ENCODE data around the gene DIO1. TPM values are rescaled to one million over a fixed set of nuclear protein-coding genes. Genes with fewer than 3 reads are reported as not detected.

The DIO1 gene
- total and polyA plus RNA-seq, 2 of the 8 experiments (the other 6 are each of a cell fraction or from before 2014, with no cell fraction given): 0.14 TPM; not detected in 1

DNA sequence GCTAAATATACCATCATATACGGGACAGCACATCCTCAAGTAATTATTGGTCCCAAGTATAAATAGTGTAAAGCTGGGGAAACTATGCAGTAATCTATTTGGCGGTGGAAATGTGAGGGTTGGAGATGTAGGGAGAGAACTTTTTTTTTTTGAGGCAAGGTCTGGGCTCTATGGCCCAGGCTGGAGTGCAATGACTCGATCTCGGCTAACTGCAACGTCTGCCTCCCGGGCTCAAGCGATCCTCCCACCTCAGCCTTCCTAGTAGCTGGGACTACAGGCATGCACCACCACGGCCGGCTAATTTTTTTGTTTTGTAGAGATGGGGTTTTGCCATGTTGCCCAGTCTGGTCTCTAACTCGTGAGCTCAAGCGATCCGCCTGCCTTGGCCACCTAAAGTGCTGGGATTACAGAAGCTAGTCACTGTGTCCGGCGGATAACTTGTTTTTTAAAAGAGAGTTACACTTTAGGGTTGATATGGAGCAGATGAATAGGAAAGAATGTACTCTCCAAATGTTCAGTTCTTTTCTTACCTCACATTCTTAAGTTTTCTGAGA is 49.6 kb downstream of the DIO1 start:
- Histone ChIP-seq H3K4ac (replicated peaks; ENCODE audit: insufficient read length, low read depth, low read length) (no peak overlapping the region), H3K4me2 (ENCODE audit: insufficient read depth in 1 of 2, low read depth in 2 of 2, low read length in 2 of 2) (no peak overlapping the region), H3K27me3 (replicated peaks in 1 of 4; ENCODE audit: control insufficient read depth in 3 of 4, extremely low read depth in 1 of 4, insufficient read depth in 3 of 4, low read length in 3 of 4) (no peaks in the 10 kb centered on the region), H2AK5ac (ENCODE audit: low read depth, low read length) (no peak overlapping the region), H3K27ac (ENCODE audit: low read depth, low read length) (no peak overlapping the region), H4K8ac (ENCODE audit: extremely low read depth, insufficient read depth, low read length) (no peak overlapping the region), H2AFZ (ENCODE audit: low read length) (no peak overlapping the region), H3K14ac (ENCODE audit: insufficient read length) (no peak overlapping the region), H3K56ac (replicated peaks; ENCODE audit: insufficient read length, low read depth, low read length) (no peak overlapping the region), H3K36me3 (ENCODE audit: control insufficient read depth in 2 of 4, insufficient read depth in 4 of 4, low read length in 3 of 4) (peaks cover 0 to 4% (median 0%) of the 10 kb centered on the region in 4 experiments; a peak in 3 of 8 replicates), H4K20me1 (replicated peaks in 1 of 2; ENCODE audit: control insufficient read depth in 1 of 2, insufficient read depth in 2 of 2, low read length in 2 of 2) (peaks cover 0 to 1% of the 10 kb centered on the region in 2 experiments), H3K23ac (ENCODE audit: insufficient read length) (no peak overlapping the region), H2BK120ac (replicated peaks; ENCODE audit: low read depth, low read length) (no peak overlapping the region), H3K23me2 (ENCODE audit: low read depth, low read length) (peaks cover 14% of the 10 kb centered on the region), H2BK12ac (ENCODE audit: low read depth, low read length) (no peak overlapping the region), H3K9me3 (ENCODE audit: insufficient read depth in 2 of 2, low read depth in 1 of 2, low read length in 1 of 2) (no peaks in the 10 kb centered on the region), H2BK5ac (ENCODE audit: low read depth, low read length) (no peak overlapping the region), H4K5ac (ENCODE audit: insufficient read length, low read depth, low read length) (no peak overlapping the region), H3K79me1 (ENCODE audit: low read depth, low read length) (peaks cover 9% of the 10 kb centered on the region), H3K4me1 (replicated peaks in 1 of 4; ENCODE audit: control insufficient read depth in 3 of 4, insufficient read depth in 4 of 4, low read length in 3 of 4) (peaks cover 0 to 10% (median 6%) of the 10 kb centered on the region in 4 experiments; a peak in 6 of 7 replicates), H4K91ac (replicated peaks; ENCODE audit: insufficient read length, low read length) (no peak overlapping the region), H3K79me2 (ENCODE audit: control insufficient read depth in 1 of 2, insufficient read depth in 2 of 2, low read length in 2 of 2) (peaks cover 0 to 32% of the 10 kb centered on the region in 2 experiments; a peak in 2 of 4 replicates), H3K18ac (ENCODE audit: extremely low read depth, low read length) (no peak overlapping the region), H2BK20ac (ENCODE audit: low read length) (no peak overlapping the region), H3K9ac (replicated peaks in 1 of 4; ENCODE audit: extremely low read depth in 1 of 4, low read depth in 3 of 4, low read length in 3 of 4) (no peak overlapping the region), H2BK15ac (ENCODE audit: low read length) (no peak overlapping the region), H3K4me3 (ENCODE audit: extremely low read depth in 1 of 4, insufficient read depth in 2 of 4, low read depth in 3 of 4, low read length in 4 of 4) (no peak overlapping the region)
- 94% methylated on average over 14 of the region's 14 CpGs; no CpG with 5 or more reads in 1 of the 2 experiments for WGBS, 2 experiments (ENCODE audit: extremely low coverage in 1 of 2, insufficient coverage in 1 of 2, insufficient read length in 1 of 2, insufficient replicate concordance in 2 of 2, low coverage in 1 of 2, low lambda C conversion rate in 2 of 2, missing lambda C conversion rate in 1 of 2)
- FAIRE-seq (no peak), DNase-seq (ENCODE audit: low read depth in 1 of 2, low spot score in 2 of 2) (no peak)
- POLR2A ChIA-PET (ENCODE audit: partially characterized antibody): no interaction called here
- CTCF ChIA-PET (ENCODE audit: partially characterized antibody): interaction anchor here (0.7 to 3.6 kb wide), 5 partner anchors 13 to 84 kb away, joined by 3 to 19 read pairs (median 9); no protein-coding TSS in a partner anchor
- no peak for TF ChIP-seq CBX5 (IDR thresholded peaks at IDR 0.05; ENCODE audit: low read depth, low read length)
- TF ChIP-seq SUZ12 (IDR thresholded peaks at IDR 0.05; ENCODE audit: low read length): no peak
- no peak for TF ChIP-seq RAD21 (IDR thresholded peaks at IDR 0.05 in 1 of 2, conservative IDR thresholded peaks at IDR 0.05 in 1 of 2; ENCODE audit: low read depth in 2 of 2, low read length in 2 of 2)
- TF ChIP-seq, protein P1, sequence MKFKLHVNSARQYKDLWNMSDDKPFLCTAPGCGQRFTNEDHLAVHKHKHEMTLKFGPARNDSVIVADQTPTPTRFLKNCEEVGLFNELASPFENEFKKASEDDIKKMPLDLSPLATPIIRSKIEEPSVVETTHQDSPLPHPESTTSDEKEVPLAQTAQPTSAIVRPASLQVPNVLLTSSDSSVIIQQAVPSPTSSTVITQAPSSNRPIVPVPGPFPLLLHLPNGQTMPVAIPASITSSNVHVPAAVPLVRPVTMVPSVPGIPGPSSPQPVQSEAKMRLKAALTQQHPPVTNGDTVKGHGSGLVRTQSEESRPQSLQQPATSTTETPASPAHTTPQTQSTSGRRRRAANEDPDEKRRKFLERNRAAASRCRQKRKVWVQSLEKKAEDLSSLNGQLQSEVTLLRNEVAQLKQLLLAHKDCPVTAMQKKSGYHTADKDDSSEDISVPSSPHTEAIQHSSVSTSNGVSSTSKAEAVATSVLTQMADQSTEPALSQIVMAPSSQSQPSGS (IDR thresholded peaks at IDR 0.05; ENCODE audit: low read length): no peak
- TF ChIP-seq, protein P2, sequence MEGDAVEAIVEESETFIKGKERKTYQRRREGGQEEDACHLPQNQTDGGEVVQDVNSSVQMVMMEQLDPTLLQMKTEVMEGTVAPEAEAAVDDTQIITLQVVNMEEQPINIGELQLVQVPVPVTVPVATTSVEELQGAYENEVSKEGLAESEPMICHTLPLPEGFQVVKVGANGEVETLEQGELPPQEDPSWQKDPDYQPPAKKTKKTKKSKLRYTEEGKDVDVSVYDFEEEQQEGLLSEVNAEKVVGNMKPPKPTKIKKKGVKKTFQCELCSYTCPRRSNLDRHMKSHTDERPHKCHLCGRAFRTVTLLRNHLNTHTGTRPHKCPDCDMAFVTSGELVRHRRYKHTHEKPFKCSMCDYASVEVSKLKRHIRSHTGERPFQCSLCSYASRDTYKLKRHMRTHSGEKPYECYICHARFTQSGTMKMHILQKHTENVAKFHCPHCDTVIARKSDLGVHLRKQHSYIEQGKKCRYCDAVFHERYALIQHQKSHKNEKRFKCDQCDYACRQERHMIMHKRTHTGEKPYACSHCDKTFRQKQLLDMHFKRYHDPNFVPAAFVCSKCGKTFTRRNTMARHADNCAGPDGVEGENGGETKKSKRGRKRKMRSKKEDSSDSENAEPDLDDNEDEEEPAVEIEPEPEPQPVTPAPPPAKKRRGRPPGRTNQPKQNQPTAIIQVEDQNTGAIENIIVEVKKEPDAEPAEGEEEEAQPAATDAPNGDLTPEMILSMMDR (IDR thresholded peaks at IDR 0.05; ENCODE audit: control extremely low read depth in 1 of 3, insufficient read depth in 1 of 3, low read depth in 1 of 3, low read length in 3 of 3): no peak
- TF ChIP-seq ASH2L (IDR thresholded peaks at IDR 0.05; ENCODE audit: low read length): no peak
- no peak for TF ChIP-seq SP2 (IDR thresholded peaks at IDR 0.05; ENCODE audit: low read length)
- no peak for TF ChIP-seq TAF7 (optimal IDR thresholded peaks at IDR 0.05; ENCODE audit: borderline replicate concordance, low read depth, low read length)

Data from H1 (cell line).